Adrenal gland (tissue), 5 donors: ENCODE results near the gene HAUS3.

ENCODE experiments used
- POLR2A ChIP-seq, 2 donors: fragments of 450-650 bp; IDR thresholded peaks; one replicate each; pipeline ENCODE4 v1.6.1; 2017; ENCODE audit warnings: antibody characterized with exemption in 2 of 2, mild to moderate bottlenecking in 2 of 2, moderate library complexity in 1 of 2
- TF ChIP-seq, protein P1 (sequence below), 6 experiments: fragments of 450-650 bp in 4 of 6; fragments of 200-600 bp in 2 of 6; sonication (generic) in 1 of 6; IDR thresholded peaks; 1 replicate in 5 of 6; 2 replicates in 1 of 6; pipeline versions ENCODE4 v1.5.1 to v1.8.0; 2016 to 2021; ENCODE audit warnings: antibody characterized with exemption in 6 of 6, mild to moderate bottlenecking in 2 of 6, moderate library complexity in 1 of 6
- donor health status: DM: no; HTN: no; CAD: no.

GRCh38 chr4:2257361-2258081 is 15.6 kb upstream of the HAUS3 start:
- TF ChIP-seq, protein P1, sequence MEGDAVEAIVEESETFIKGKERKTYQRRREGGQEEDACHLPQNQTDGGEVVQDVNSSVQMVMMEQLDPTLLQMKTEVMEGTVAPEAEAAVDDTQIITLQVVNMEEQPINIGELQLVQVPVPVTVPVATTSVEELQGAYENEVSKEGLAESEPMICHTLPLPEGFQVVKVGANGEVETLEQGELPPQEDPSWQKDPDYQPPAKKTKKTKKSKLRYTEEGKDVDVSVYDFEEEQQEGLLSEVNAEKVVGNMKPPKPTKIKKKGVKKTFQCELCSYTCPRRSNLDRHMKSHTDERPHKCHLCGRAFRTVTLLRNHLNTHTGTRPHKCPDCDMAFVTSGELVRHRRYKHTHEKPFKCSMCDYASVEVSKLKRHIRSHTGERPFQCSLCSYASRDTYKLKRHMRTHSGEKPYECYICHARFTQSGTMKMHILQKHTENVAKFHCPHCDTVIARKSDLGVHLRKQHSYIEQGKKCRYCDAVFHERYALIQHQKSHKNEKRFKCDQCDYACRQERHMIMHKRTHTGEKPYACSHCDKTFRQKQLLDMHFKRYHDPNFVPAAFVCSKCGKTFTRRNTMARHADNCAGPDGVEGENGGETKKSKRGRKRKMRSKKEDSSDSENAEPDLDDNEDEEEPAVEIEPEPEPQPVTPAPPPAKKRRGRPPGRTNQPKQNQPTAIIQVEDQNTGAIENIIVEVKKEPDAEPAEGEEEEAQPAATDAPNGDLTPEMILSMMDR (IDR thresholded peaks at IDR 0.05): no peak
- TF ChIP-seq POLR2A (IDR thresholded peaks at IDR 0.05): no peak
